ENCODE data around the gene CHADL.

Gene CHADL

DNA sequence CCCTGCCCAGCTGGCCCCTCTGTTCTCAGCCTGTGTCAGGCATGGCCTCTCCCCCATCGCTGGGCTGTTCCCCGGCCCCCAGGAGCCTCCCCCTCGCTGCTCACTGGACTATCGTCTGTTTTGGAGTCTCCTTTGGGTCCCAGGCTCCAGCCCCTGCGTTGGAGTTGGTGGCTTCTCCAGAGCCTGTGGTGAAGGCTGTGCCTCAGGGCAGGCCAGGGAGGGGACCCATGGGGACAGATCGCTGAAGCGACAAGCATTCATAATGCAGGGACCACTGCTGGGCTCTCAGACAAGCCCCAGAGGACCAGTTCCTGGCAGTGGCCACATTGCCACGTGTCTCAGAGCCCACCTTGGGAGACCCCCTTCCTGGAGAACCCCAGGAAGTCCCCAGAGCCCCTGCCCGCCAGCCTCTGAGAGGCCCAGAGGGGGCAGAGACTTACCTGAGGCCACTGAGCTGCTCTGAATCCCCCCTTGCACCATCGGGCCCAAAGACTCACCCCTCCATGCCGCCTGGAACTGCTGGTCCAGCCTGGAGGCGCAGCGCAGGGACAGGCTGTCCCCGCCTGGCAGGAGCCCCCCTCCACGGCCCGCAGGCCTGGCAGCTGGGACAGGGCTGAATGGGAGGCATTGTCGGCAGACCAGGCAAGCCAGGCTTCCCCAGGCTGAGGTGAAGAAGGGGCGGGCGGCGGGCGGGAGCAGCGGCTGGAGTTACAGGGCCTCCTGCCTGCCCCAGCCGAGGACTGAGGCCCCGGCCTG lies at the start of gene CHADL:
Gene CHADL, minus strand, starts transcription at position 555 of the 756 bp plus-strand sequence. Its CDS starts 50 bp downstream, at position 505.
- no peak within 1 kb of the TSS for H3K4me3 ChIP-seq (ENCODE audit: low read depth, low read length)
- H3K36me3 ChIP-seq (ENCODE audit: control insufficient read depth, insufficient read depth, low read length): peaks cover 9% of the 10 kb centered on the region
- H3K9me3 ChIP-seq (ENCODE audit: control insufficient read depth, insufficient read depth, low read length): no peaks in the 10 kb centered on the region
- peaks cover 7% of the 10 kb centered on the region; the same call in 1 of the 2 replicates for H3K4me1 ChIP-seq (ENCODE audit: control insufficient read depth, insufficient read depth, low read length)
- no peak within 1 kb of the TSS for H3K27ac ChIP-seq (ENCODE audit: low read depth, low read length)
- H3K27me3 ChIP-seq (ENCODE audit: control insufficient read depth, insufficient read depth, low read length): no peaks in the 10 kb centered on the region
- H3K9ac ChIP-seq (ENCODE audit: low read depth, low read length): no peak within 1 kb of the TSS

GRCh38 chr22:41289671-41290070 lies 48.9 kb upstream of the CHADL start:
- Histone ChIP-seq H3K4me3 (ENCODE audit: low read depth, low read length) (no peak overlapping the region), H3K9ac (ENCODE audit: low read depth, low read length) (peak overlapping the region; percentile 45; the same call in 1 of the 2 replicates), H3K9me3 (ENCODE audit: control insufficient read depth, insufficient read depth, low read length) (0 out of 2 replicates have a peak, but pooled peaks cover 3% of the 10 kb centered on the region), H3K36me3 (ENCODE audit: control insufficient read depth, insufficient read depth, low read length) (peaks cover 2% of the 10 kb centered on the region), H3K27me3 (ENCODE audit: control insufficient read depth, insufficient read depth, low read length) (no peaks in the 10 kb centered on the region), H3K4me1 (ENCODE audit: control insufficient read depth, insufficient read depth, low read length) (peaks cover 30% of the 10 kb centered on the region), H3K27ac (ENCODE audit: low read depth, low read length) (peak overlapping the region; percentile 16)

GRCh38 chr22:41288245-41288946 lies 47.7 kb upstream of the CHADL start:
- no peaks in the 10 kb centered on the region for H3K9me3 ChIP-seq (ENCODE audit: control insufficient read depth, insufficient read depth, low read length)
- H3K36me3 ChIP-seq (ENCODE audit: control insufficient read depth, insufficient read depth, low read length): peaks cover 12% of the 10 kb centered on the region
- H3K27me3 ChIP-seq (ENCODE audit: control insufficient read depth, insufficient read depth, low read length): no peaks in the 10 kb centered on the region
- no peak overlapping the region for H3K4me3 ChIP-seq (ENCODE audit: low read depth, low read length)
- peak overlapping the region; percentile 31; the same call in 1 of the 2 replicates for H3K9ac ChIP-seq (ENCODE audit: low read depth, low read length)
- H3K27ac ChIP-seq (ENCODE audit: low read depth, low read length): peak overlapping the region; percentile 98
- H3K4me1 ChIP-seq (ENCODE audit: control insufficient read depth, insufficient read depth, low read length): peaks cover 34% of the 10 kb centered on the region

DNA sequence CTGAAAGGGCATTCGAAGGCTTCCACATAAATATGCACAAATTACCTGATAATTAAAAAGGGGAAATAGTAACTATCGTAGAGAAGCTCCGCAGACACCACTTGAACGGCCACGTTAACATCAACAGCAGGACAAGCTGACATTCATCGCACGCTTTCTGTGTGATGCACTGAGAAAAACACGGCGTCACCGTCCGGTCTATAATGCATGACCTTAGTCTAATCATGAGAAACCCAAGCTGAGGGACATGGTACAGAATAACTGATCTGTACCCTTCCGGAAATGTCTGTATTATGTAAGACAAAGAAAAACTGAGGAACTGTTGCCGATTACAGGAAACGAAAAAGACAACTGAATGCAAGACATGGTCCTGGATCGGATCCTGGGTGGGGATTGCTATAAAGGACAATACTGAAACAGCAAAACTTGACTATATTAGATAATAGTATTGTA lies 45.9 kb upstream of the CHADL start:
- Histone ChIP-seq H3K27me3 (ENCODE audit: control insufficient read depth, insufficient read depth, low read length) (no peaks in the 10 kb centered on the region), H3K4me1 (ENCODE audit: control insufficient read depth, insufficient read depth, low read length) (peaks cover 34% of the 10 kb centered on the region)

GRCh38 chr22:41285820-41286638 lies 45.3 kb upstream of the CHADL start, which contains the start of gene RANGAP1:
Gene RANGAP1 (minus strand): TSS chr22:41286187. CDS start chr22:41281044, 5,143 bp downstream.
- no peaks in the 10 kb centered on the region for H3K9me3 ChIP-seq (ENCODE audit: control insufficient read depth, insufficient read depth, low read length)
- no peaks in the 10 kb centered on the region for H3K27me3 ChIP-seq (ENCODE audit: control insufficient read depth, insufficient read depth, low read length)
- H3K9ac ChIP-seq (ENCODE audit: low read depth, low read length): peak within 1 kb of the TSS; percentile 79
- peak within 1 kb of the TSS; percentile 93 for H3K27ac ChIP-seq (ENCODE audit: low read depth, low read length)
- H3K4me1 ChIP-seq (ENCODE audit: control insufficient read depth, insufficient read depth, low read length): peaks cover 33% of the 10 kb centered on the region
- peak within 1 kb of the TSS; percentile 92 for H3K4me3 ChIP-seq (ENCODE audit: low read depth, low read length)
- H3K36me3 ChIP-seq (ENCODE audit: control insufficient read depth, insufficient read depth, low read length): peaks cover 35% of the 10 kb centered on the region

More for the DNA sequence above, 45.9 kb upstream of the CHADL start:
- Histone ChIP-seq H3K36me3 (ENCODE audit: control insufficient read depth, insufficient read depth, low read length) (peaks cover 29% of the 10 kb centered on the region), H3K9ac (ENCODE audit: low read depth, low read length) (no peak overlapping the region; the same call in 1 of the 2 replicates), H3K27ac (ENCODE audit: low read depth, low read length) (peak overlapping the region; percentile 71), H3K4me3 (ENCODE audit: low read depth, low read length) (peak overlapping the region; percentile 61), H3K9me3 (ENCODE audit: control insufficient read depth, insufficient read depth, low read length) (no peaks in the 10 kb centered on the region)

GRCh38 chr22:41285441-41285819 lies 44.7 kb upstream of the CHADL start:
- Histone ChIP-seq H3K36me3 (ENCODE audit: control insufficient read depth, insufficient read depth, low read length) (peaks cover 41% of the 10 kb centered on the region), H3K27me3 (ENCODE audit: control insufficient read depth, insufficient read depth, low read length) (no peaks in the 10 kb centered on the region), H3K4me1 (ENCODE audit: control insufficient read depth, insufficient read depth, low read length) (peaks cover 27% of the 10 kb centered on the region), H3K9ac (ENCODE audit: low read depth, low read length) (peak overlapping the region; percentile 79), H3K27ac (ENCODE audit: low read depth, low read length) (peak overlapping the region; percentile 93), H3K9me3 (ENCODE audit: control insufficient read depth, insufficient read depth, low read length) (no peaks in the 10 kb centered on the region), H3K4me3 (ENCODE audit: low read depth, low read length) (peak overlapping the region; percentile 92)

- no peak overlapping the region for H3K9ac ChIP-seq (ENCODE audit: low read depth, low read length)
- peak overlapping the region; percentile 92; the same call in 1 of the 2 replicates for H3K4me3 ChIP-seq (ENCODE audit: low read depth, low read length)
- H3K36me3 ChIP-seq (ENCODE audit: control insufficient read depth, insufficient read depth, low read length): peaks cover 50% of the 10 kb centered on the region
- no peaks in the 10 kb centered on the region for H3K27me3 ChIP-seq (ENCODE audit: control insufficient read depth, insufficient read depth, low read length)
- no peak overlapping the region for H3K27ac ChIP-seq (ENCODE audit: low read depth, low read length)
- H3K4me1 ChIP-seq (ENCODE audit: control insufficient read depth, insufficient read depth, low read length): peaks cover 24% of the 10 kb centered on the region
- H3K9me3 ChIP-seq (ENCODE audit: control insufficient read depth, insufficient read depth, low read length): no peaks in the 10 kb centered on the region
Observed at GRCh38 chr22:41284465-41284864, 43.7 kb upstream of the CHADL start.

DNA sequence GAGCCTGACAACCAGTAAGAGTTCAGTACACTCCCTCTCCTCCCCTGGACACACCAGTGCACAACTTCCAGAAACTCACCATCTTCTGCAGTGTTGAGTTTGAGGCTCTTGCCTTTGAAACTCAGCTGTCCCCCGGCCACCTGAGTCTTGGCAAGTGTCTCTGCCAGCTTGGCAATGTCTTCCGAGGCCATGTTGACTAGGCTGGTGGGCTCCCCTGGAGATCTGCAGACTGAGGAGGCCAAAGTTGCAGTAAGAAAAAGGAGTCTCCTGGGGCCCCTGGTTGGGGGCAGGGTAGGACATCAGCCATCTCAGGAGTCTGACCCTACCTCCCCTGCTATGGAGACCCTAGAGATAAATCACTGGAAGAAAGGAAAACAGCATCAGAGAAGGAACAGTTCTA lies 40.1 kb upstream of the CHADL start:
- no peak overlapping the region for H3K4me3 ChIP-seq (ENCODE audit: low read depth, low read length)
- peaks cover 9% of the 10 kb centered on the region for H3K4me1 ChIP-seq (ENCODE audit: control insufficient read depth, insufficient read depth, low read length)
- no peaks in the 10 kb centered on the region for H3K27me3 ChIP-seq (ENCODE audit: control insufficient read depth, insufficient read depth, low read length)
- H3K27ac ChIP-seq (ENCODE audit: low read depth, low read length): no peak overlapping the region
- no peaks in the 10 kb centered on the region for H3K9me3 ChIP-seq (ENCODE audit: control insufficient read depth, insufficient read depth, low read length)
- H3K9ac ChIP-seq (ENCODE audit: low read depth, low read length): no peak overlapping the region
- peaks cover 82% of the 10 kb centered on the region for H3K36me3 ChIP-seq (ENCODE audit: control insufficient read depth, insufficient read depth, low read length)

DNA sequence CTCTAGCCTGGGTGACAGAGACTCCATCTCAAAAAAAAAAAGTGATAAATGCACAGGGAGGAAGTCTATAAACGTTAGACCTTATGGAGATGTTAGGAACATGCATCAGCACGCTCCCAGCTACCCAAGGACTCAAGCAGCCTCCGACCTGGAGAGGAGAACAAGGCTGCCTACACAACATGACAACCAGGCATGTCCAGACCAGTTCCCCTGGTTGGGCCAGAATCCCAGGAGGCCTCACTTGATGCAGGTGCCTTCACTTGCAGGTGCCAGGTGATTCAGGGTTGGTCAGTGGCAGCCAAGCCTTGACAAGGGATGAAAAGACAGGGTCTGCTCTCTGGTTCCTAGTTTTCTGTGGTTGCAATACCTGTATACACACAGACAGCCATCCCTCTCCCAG lies 39.3 kb upstream of the CHADL start:
- H3K9me3 ChIP-seq (ENCODE audit: control insufficient read depth, insufficient read depth, low read length): no peaks in the 10 kb centered on the region
- H3K27ac ChIP-seq (ENCODE audit: low read depth, low read length): no peak overlapping the region
- no peak overlapping the region for H3K9ac ChIP-seq (ENCODE audit: low read depth, low read length)
- peaks cover 8% of the 10 kb centered on the region for H3K4me1 ChIP-seq (ENCODE audit: control insufficient read depth, insufficient read depth, low read length)
- H3K36me3 ChIP-seq (ENCODE audit: control insufficient read depth, insufficient read depth, low read length): peaks cover 90% of the 10 kb centered on the region
- H3K27me3 ChIP-seq (ENCODE audit: control insufficient read depth, insufficient read depth, low read length): no peaks in the 10 kb centered on the region
- no peak overlapping the region for H3K4me3 ChIP-seq (ENCODE audit: low read depth, low read length)

DNA sequence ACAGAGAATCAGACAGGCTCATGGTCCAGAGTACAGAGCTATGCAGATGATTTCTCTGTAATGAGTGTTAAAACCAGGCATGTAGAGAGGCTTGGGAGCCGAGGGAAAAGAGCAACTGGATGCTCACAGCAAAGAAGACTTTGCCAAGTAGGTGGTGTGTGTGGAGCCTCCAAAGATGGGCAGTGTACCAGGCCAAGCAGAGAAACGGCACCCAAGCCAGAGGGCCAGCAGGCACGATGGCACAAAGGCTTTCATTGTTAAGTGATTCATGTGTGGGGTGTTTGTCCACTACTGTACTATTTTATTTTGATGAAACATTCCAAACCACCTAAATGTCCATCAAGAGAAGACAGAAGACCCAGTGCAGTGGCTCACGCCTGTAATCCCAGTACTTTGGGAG lies 34.1 kb upstream of the CHADL start:
- no peak overlapping the region for H3K9ac ChIP-seq (ENCODE audit: low read depth, low read length)
- H3K27me3 ChIP-seq (ENCODE audit: control insufficient read depth, insufficient read depth, low read length): no peaks in the 10 kb centered on the region
- no peak overlapping the region for H3K27ac ChIP-seq (ENCODE audit: low read depth, low read length)
- H3K36me3 ChIP-seq (ENCODE audit: control insufficient read depth, insufficient read depth, low read length): peaks cover 90% of the 10 kb centered on the region
- H3K4me1 ChIP-seq (ENCODE audit: control insufficient read depth, insufficient read depth, low read length): no peaks in the 10 kb centered on the region
- no peak overlapping the region for H3K4me3 ChIP-seq (ENCODE audit: low read depth, low read length)
- no peaks in the 10 kb centered on the region for H3K9me3 ChIP-seq (ENCODE audit: control insufficient read depth, insufficient read depth, low read length)
